Activated CD4-positive, alpha-beta T cell treated with anti-CD3 and anti-CD28 coated beads, Interleukin-2, amount 50 U/mL, for 24 hours (primary cell): ENCODE measurements around the gene ANKRD24.
A peak's percentile ranks its signal among the peaks of the same experiment; 100 is the strongest.
"Not testable (repeated sequence)": the region's sequence is repeated elsewhere in the genome, so short reads cannot be mapped to it uniquely, and the experiment has no call there.

ENCODE experiments used
- DNase-seq, 2 donors: peaks; one replicate each; pipeline ENCODE4 v3.0.0-alpha.2; 2020; ENCODE audit warnings: low read depth in 1 of 2, low spot score in 1 of 2

The ANKRD24 gene

DNA sequence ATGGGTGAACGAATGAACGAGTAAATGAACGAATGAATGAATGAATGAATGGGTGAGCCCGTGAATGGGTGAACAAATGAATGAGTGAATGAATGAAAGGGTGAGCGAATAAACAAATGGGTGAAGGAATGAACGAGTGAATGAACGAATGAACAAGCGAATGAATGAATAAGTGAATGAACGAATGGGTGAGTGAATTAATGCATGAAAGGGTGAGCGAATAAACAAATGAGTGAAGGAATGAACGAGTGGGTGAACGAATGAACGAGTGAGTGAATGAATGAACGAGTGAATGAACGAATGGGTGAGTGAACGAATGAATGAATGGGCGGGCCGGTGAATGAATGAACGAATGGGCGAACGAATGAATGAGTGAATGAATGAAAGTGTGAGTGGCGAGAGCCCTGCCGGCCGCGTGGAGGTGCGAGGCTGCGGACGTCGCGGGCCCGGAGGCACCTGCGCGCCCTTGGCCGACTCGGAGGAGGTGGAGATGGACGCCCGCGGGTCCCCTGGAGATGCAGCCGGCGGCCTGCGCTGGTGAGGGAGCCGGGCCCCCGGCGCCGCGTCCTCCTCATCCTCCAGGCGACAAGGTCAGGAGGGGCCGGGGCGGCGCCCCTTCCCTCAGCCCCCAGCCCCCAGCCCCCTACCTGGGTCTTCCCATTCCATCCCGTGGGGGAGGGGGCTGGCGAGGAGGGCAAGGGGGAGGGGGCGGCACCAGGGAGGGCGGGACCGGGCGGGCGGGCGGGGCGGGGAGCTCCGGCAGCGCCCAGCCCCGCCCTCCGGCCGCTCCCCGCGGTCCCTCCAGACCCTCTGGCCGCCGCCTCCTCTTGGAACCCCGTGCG is 15.4 kb downstream of the ANKRD24 start:
- no peak for DNase-seq

DNA sequence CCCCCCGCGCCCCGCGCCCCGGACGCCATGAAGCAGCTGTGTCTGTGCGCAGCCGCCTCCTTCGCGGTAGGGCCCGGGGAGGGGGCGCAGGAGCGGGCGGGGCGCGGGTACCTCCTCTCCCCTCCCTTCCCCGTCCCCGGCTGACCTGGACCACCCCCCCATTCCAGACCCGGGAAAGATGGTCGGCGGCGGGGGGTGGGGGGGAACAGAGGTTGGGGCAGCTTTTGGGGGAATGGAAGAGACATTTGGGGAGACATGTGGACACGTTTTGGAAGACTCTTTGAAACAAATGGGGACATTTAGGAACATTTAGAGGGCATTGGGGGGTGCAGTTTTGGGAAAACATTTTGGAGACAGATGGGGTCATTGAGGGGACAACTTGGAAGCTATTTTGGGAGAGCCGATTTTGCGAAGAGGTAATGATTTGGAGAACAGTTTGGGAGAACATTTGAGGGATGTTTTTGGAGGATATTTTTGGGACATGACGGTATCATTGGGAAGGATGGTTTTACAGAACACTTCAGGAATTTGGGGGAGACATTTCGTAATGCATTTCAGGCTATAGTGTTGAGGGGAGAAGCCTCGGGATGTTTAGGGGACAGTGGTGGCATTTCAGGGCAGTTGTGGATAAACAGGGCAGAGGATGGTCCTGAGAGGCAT is 16.1 kb downstream of the ANKRD24 start:
- DNase-seq = no peak

DNA sequence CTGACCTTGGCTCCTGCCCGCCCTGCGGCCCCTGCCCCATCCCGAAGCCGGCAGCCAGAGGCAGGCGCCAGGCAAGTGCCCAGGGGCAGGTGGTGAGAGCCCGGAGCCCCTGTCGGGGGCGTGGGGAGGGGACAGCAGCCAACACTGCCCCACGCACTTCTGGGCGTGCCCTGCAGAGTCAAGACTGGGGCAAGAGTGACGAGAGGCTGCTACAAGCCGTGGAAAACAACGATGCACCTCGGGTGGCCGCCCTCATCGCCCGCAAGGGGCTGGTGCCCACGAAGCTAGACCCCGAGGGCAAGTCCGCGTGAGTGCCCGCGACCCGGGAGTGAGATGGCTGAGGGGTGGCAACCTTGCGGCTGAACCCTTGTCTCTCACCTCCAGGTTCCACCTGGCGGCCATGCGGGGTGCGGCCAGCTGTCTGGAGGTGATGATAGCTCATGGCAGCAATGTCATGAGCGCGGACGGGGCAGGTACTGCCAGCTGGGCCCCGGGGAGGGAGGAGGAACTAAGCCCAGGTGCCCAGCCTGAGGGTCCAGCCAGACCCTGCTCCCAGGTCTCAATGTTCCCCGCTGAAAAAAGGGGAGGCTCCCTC is 17.3 kb downstream of the ANKRD24 start:
- no peak for DNase-seq

DNA sequence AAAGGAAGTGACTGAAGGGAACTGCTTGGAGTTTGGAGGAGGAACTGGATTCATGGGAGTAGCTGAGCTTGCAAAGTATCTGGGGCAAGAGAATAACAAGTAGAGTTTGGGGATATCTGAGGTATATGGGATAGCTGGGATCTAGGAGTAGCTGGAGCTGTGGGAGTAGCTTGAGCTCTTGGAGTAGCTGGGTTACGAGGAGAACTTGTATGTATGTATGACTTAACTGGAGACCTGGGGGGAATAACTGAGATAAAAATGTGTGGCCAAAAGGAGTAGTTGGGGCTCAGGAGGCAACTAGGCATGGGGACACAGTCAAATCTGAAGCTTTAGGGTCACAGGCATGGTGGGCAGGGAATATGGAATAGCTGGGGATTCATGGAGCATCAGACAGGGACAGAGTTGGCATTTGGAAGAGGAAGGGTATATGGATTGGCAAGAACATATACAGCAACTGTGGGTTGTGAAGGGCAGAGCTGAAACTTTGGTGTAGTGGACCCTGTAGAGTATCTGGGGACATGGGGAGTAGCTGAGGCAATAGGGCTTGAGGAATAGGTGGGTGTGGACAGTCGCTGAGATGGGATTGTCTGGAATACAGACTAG is 18.6 kb downstream of the ANKRD24 start:
- no peak for DNase-seq

DNA sequence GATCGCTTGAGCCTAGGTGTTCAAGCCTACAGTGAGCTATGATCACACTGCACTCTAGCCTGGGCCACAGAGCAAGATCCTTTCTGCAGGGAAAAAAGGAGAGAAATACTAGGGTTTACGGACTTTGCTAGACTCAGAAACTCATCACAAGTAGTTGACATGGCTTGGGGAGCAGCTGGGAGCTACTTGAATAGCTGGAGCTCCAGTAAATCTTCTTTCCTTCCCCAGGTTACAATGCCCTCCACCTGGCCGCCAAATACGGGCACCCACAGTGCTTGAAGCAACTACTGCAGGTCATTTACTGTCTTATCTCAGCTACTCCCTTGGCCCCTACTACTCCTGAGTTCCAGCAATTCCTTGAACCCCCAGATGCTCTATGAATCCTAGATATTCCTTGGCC is 19.3 kb downstream of the ANKRD24 start:
- no peak for DNase-seq

DNA sequence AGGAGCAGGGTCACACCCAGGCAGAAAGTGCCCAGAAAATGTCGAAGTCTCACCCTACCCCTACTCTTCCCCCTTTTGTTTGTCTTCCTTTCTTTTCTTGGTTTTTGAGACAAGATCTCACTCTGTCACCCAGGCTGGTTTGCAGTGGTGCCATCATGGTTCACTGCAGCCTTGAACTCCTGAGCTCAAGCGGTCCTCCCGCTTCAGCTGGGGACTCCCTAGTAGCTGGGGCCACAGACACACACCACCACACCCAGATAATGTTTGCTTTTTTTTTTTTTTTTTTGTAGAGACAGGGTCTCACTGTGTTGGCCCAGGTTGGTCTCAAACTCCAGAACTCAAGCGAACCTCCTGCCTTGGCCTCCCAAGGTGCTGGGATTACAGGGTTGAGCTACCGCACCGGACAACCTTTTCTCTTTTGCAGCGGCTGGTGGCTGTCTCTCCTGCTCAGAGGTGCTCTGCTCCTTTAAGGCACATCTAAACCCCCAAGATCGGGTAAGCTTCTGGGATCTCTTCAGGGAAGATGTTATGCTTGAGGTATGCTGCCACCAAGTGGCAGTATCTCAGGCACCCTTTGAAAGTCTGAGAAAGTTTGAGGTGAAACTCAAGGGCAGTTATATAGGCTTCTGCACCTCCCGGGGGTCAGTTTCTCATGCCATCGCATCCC is 24.5 kb downstream of the ANKRD24 start:
- no peak for DNase-seq

DNA sequence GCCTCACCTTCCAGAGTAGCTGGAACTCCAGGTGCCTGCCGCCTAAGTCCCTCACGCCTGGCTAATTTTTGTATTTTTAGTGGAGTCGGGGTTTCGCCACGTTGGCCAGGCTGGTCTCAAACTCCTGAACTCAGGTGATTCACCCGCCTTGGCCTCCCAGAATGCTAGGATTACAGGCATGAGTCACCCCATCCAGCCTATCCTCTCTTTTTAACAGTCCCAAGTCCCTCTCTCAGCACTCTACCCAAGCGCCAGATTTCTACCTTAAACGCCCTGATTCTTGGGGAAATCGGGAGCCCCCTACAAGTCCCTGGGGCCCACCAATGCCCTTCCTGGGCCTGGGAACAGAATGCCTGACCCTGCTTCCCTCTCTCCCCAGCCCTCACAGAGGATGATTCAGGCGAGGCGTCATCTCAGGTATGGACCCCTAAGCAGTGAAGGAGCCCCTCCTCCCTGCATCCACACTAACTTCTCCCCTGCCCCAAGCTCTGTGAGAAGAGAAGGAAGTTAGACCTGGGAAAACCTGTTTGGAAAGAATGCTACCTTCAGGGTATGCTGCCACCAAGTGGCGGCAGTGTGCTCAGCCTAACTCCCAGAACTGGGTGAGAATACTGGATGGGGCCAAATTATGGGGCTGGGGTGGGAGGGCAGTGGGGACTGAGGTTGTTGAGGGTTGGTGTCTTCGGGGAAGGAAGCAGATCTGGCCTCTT is 26.1 kb downstream of the ANKRD24 start:
- no peak for DNase-seq

DNA sequence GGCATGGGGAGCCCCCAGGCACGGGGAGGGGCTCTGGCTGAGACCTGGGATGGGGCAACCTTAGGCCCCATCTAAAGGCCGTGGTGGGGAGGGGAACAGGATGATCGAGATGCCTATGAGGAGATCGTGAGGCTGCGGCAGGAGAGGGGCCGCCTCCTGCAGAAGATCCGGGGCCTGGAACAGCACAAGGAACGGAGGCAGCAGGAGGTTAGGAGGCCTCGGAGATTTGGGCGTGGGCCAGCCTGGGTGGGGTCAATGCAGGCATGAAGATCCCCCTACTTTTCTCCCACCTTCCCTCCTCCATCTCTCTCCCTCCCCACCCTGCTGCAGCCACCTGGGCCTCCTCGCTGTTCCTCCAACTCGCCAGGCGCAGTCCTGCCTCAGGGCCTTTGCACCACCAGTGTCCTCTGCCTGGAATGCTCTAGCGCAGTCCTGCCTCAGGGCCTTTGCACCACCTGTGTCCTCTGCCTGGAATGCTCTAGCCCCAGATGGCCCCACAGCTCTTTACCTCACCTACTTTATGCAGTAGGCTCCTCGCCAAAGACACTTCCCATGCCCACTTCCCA is 27.8 kb downstream of the ANKRD24 start:
- no peak for DNase-seq

DNA sequence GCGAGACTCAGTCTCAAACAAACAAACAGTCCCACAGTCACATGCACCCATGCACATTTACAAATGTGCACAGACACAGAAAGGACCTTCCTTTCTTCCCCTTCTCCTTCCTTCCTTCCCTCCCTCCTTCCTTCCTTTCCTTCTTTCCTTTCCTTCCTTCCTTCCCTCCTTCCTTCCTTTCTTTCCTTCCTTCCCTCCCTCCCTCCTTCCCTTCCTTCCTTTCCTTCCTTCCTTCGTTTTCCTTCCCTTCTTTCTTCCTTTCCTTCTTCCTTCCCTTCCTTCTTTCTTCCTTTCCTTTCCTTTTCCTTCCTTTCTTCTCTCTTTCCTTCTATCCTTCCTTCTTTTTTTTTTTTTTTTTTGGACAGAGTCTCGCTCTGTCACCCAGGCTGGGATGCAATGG is 30.6 kb downstream of the ANKRD24 start:
- DNase-seq = no peak

DNA sequence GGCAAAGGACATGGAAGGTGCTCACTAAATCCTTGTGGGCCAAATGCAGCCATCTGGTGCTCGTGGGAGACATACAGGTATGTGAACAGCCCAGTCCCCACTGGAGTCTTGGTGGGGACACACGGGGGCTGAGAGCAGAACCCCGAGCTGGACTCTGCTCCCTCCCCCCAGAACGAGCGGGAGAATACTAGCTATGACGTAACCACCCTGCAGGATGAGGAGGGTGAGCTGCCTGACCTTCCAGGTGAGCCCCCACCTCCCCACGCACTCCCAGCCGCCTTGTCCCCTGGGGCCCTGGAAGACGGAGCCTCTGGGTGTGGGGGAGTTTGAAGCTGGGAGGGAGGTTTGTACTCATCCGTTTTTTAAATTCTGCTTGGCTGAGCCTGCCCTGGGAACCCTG is 33.3 kb downstream of the ANKRD24 start:
- no peak for DNase-seq

DNA sequence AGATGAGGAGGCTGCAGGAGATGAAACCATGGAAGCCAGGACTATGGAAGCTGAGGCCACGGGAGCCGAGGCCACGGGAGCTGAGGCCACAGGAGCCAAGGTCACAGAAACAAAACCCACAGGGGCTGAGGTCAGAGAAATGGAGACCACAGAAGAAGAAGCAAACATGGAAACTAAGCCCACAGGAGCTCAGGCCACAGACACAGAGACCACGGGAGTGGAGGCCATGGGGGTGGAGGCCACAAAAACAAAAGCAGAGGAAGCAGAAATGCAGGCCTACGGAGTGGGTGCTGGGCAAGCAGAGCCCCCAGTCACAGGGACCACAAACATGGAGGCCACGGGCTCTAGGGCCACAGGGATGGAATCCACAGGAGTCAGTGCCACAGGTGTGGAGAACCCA is 34.4 kb downstream of the ANKRD24 start:
- DNase-seq = no peak

DNA sequence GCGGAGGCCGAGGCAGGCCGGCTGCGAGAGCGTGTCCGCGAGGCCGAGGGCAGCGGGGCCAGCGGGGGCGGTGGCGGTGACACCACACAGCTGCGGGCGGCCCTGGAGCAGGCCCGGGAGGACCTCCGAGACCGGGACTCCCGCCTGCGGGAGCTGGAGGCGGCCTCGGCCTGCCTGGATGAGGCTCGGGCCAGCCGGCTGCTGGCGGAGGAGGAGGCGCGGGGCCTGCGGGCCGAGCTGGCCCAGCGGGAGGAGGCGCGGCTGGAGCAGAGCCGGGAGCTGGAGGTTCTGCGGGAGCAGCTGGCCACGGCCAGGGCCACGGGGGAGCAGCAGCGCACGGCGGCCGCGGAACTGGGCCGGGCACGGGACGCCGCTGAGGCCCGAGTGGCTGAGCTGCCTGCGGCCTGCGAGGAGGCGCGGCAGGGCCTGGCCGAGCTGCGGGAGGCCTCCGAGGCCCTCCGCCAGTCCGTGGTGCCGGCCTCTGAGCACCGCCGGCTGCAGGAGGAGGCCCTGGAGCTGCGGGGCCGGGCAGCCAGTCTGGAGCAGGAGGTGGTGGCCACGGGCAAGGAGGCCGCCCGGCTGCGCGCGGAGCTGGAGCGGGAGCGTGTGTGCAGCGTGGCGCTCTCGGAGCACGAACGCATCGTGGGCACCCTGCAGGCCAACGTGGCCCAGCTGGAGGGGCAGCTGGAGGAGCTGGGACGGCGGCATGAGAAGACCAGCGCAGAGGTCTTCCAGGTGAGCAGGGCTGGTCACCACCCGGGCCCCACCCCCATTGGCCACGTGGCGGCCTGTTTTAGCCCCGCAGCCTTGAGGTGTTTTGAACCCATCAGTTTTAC is 35.2 kb downstream of the ANKRD24 start:
- DNase-seq = no peak

DNA sequence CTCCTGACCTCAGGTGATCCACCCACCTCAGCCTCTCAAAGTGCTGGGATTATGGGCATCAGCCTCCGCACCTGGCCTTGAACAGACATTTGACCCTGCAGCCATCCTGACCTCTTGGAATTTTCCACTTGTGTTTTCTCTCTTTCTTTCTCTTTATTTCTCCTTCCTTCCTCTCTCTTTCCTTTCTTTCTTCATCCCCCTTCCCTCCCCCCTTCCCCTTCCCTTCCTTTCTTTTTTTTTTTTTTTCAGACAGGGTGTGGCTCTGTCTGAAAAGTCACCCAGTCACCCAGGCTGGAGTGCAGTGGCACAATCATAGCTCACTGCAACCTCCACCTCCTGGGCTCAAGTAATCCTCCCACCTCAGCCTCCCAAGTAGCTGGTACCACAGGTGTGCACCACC is 36.0 kb downstream of the ANKRD24 start:
- DNase-seq = not testable (repeated sequence)

DNA sequence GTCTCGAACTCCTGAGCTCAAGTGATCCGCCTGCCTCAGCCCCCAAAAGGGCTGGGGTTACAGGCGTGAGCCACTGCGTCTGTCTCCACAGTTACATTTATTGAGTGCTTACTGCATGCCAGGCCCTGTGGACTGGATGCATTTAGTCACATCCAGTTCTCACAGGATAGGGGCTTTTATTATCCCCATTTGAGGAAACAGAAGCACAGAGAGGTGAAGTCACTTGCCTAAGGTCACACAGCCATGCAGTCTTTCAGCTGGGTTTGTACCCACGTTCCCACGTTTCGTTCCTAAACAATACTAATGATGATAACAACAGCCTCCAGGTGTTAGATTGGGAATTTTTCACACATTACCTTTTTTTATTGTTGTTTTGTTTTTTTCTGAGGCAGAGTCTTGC is 37.7 kb downstream of the ANKRD24 start:
- DNase-seq = no peak

DNA sequence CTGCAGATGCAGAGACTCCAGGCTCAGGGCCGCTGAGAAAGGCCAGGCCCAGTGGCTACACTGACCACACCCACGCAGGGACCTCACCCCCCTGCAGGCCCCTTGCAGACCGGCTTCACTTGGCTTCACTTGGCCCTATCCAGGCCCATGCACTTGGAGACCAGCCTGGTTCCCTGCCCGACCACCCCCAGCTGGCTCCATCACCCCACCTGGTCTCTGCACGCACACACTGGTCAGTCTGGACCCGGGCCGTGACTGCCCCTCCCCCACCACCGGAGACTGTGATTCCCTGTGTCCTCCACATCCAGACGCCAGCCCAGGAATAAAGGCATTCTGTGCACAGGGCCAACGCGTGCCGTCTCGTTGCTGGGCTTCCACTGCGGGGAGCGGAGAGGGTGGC is 42.0 kb downstream of the ANKRD24 start:
- DNase-seq = no peak

DNA sequence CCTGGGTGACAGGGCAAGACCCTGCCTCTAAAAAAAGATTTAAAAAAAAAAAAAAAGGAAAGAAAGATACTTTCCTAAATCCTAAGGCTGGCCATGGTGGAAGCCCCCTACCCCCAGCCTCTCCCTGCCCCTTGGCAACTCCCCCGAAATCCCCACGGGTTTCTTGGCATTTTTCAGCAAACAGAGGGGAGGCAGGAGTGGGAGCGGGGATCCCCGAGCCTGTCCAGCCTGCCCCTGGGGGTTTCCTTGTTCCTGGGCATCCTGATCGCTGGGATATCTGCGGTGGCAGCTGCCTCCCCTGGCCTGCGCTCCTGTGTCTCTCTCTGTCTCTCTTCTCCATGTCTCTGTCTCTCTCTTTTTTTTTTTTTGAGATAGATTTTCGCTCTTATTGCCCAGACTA is 43.4 kb downstream of the ANKRD24 start:
- DNase-seq = no peak

DNA sequence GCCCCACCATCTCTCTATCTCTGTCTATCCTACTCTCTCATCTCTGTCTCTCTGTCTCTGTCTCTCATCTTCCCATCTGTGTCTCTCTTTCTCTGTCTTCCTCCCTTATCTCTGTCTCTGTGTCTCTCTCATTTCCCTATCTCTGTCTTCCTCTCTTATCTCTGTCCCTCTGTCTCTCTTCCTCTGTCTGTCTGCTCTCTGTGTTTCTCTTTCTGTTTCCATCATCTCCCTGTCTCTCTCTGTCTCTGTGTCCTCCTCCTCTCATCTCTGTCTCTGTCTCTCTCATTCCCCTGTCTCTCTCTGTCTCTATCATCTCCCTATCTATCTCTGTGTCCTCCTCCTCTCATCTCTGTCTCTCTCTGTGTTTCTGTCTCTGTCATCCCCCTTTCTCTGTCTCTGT is 45.3 kb downstream of the ANKRD24 start:
- no peak for DNase-seq

DNA sequence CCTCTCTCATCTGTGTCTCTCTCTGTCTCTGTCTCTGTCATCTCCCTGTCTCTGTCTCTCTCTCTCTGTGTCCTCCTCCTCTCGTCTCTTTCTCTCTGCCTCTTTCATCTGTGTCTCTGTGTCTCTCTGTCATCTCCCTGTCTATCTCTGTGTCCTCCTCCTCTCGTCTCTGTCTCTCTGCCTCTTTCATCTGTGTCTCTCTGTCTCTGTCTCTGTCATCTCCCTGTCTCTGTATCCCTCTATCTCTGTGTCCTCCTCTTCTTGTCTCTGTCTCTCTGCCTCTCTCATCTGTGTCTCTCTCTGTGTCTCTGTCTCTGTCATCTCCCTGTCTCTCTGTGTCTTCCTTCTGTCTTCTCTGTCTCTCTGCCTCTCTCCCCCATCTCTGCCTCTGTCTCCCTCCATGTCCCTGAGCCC is 46.3 kb downstream of the ANKRD24 start:
- DNase-seq = no peak

DNA sequence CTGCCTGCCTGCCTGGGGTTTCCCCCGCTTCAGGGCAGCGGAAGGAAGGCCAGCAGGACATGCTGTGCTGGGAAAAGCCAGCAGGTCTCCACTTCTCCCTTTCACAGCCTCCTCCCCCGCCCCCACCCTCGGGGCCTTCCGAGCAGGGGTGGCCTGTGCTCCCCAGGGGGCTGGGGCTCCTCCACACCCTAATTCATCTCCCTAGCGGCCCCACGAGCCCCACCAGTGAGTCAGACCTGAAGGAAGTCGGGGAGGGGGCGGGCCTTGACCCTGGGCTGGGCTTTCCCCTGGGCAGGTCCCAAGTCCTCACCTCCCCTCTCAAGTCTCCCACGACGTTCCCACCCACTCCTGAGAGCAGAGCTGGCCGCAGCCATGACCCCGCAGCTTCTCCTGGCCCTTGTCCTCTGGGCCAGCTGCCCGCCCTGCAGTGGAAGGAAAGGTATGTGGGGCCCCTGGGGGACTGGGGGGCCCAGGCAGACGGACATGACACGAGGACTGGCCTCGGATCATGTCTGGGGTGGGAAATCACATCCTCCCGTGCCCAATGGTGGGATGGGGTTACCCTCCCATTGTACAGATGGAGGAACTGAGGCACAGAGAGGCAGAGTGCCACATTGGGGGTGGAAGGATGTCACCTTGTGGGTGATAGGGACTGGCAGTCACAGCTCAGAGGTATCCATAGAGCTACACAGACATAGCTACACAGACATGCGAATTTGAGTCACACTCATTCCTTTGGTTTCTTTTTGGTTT is 46.9 kb downstream of the ANKRD24 start, which contains the start of gene EBI3:
TSS of gene EBI3 (plus strand) at position 345 of the 753 bp plus-strand sequence. CDS start at position 373, 28 bp downstream.
- peak in 1 of 2 donors; percentile 18 for DNase-seq
